Body of pancreas (tissue), 4 donors: ENCODE measurements around the gene LDB2. TPM values are rescaled to one million over a fixed set of nuclear protein-coding genes. Genes with fewer than 3 reads are reported as not detected.

Experiments
- ATAC-seq: fragments of 150-250 bp; one replicate; pipeline ENCODE4 v1.9.1; 2016
- DNase-seq, 4 donors: peaks; one replicate each; pipeline ENCODE4 v3.0.0-alpha.2; 2019
- H3K27ac ChIP-seq, 4 donors: fragments of 200-600 bp; sonication (generic); 1 replicate in 3 of 4; 2 replicates in 1 of 4; pipeline versions ENCODE4 v1.5.1 to v1.6.1; 2016 to 2019; ENCODE audit warnings: mild to moderate bottlenecking in 1 of 4, mixed read lengths in 1 of 4, moderate library complexity in 1 of 4
- H3K27me3 ChIP-seq, 2 donors: fragments of 200-600 bp; sonication (generic); one replicate each; pipeline ENCODE4 v1.6.0; 2016; ENCODE audit warnings: mild to moderate bottlenecking in 1 of 2
- H3K36me3 ChIP-seq, 2 donors: fragments of 200-600 bp; sonication (generic); replicated peaks in 1 of 2; 2 replicates each; pipeline ENCODE4 v1.5.1; 2016; ENCODE audit warnings: low read depth in 2 of 2; ENCODE audit not compliant: insufficient read depth in 1 of 2
- H3K4me1 ChIP-seq: fragments of 200-600 bp; sonication (generic); one replicate; pipeline ENCODE4 v1.6.0; 2016
- H3K4me3 ChIP-seq, 2 donors: fragments of 200-600 bp; sonication (generic); 1 replicate in 1 of 2; 2 replicates in 1 of 2; pipeline ENCODE4 v1.5.1; 2016 to 2019
- H3K9me3 ChIP-seq, 3 donors: fragments of 200-600 bp; sonication (generic); 1 replicate in 2 of 3; 2 replicates in 1 of 3; pipeline ENCODE4 v1.5.1; 2016
- POLR2A ChIP-seq, 3 donors: fragments of 450-650 bp; IDR thresholded peaks; one replicate each; pipeline ENCODE4 v1.6.1; 2016; ENCODE audit warnings: antibody characterized with exemption in 3 of 3, mild to moderate bottlenecking in 2 of 3
- WGBS, 2 donors: methylation state at CpG; one replicate each; pipeline ENCODE4 v1.1.5; 2017; 5-methylcytosine and 5-hydroxymethylcytosine counted together
- intact Hi-C: fragments of 100-400 bp; cut with DNase I; formaldehyde crosslinking; loops from one replicate; pipeline ENCODE4 v1.15.1; 2023
- total RNA-seq, 2 donors: library from RNA; depleted of rRNA; stranded (reverse); fragments of >200 nt; gene quantifications; one replicate each; pipeline ENCODE4 v1.1.0, GENCODE V29; 2016
- TF ChIP-seq, protein P1 (sequence below), 7 experiments: fragments of 450-650 bp in 4 of 7; fragments of 200-600 bp in 3 of 7; sonication (generic) in 3 of 7; IDR thresholded peaks; one replicate each; pipeline ENCODE4 v1.5.1; 2016 to 2019; ENCODE audit warnings: antibody characterized with exemption in 7 of 7

LDB2 gene
- total RNA-seq, 2 donors from 2014 or later, result 14.8 to 16.5 TPM

DNA sequence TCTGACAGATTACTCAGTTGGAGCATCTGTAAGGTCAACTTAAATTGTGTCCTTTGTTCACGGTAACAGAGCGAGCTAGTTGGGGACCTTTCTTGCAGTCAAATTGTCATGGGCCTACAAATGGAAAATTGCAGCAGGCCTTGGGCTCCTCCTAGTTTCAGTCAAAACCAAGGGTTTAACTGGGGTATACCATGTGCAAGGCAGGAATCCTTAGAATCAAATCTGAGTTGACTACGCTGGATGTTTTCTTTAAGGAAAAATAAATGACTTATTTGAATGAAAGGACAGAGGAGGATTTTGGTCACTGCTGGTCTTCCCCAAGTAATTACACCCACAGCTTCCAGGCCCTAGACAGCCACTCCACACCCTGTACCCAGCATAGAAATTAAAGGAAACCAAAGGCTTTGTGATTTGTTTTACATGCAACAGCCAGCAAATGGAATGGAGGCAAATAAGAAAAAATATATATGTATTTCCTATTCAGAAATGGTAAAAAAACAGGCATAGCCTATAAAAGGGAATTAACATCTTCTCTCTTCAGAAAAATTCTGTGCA lies 307.1 kb downstream of the LDB2 start:
- WGBS, 2 donors, result 90 to 96% methylated on average over 3 of the region's 3 CpGs
- Histone ChIP-seq H3K4me3 (no peak overlapping the region), H3K27ac (no peak overlapping the region), H3K4me1 (no peaks in the 10 kb centered on the region), H3K9me3 (no peaks in the 10 kb centered on the region), H3K36me3 (no peaks in the 10 kb centered on the region), H3K27me3 (no peaks in the 10 kb centered on the region)
- intact Hi-C loops, result no loop called here
- DNase-seq (no peak), ATAC-seq (no peak)
- TF ChIP-seq, protein P1, sequence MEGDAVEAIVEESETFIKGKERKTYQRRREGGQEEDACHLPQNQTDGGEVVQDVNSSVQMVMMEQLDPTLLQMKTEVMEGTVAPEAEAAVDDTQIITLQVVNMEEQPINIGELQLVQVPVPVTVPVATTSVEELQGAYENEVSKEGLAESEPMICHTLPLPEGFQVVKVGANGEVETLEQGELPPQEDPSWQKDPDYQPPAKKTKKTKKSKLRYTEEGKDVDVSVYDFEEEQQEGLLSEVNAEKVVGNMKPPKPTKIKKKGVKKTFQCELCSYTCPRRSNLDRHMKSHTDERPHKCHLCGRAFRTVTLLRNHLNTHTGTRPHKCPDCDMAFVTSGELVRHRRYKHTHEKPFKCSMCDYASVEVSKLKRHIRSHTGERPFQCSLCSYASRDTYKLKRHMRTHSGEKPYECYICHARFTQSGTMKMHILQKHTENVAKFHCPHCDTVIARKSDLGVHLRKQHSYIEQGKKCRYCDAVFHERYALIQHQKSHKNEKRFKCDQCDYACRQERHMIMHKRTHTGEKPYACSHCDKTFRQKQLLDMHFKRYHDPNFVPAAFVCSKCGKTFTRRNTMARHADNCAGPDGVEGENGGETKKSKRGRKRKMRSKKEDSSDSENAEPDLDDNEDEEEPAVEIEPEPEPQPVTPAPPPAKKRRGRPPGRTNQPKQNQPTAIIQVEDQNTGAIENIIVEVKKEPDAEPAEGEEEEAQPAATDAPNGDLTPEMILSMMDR (IDR thresholded peaks at IDR 0.05), result no peak
- no peak for TF ChIP-seq POLR2A (IDR thresholded peaks at IDR 0.05)

DNA sequence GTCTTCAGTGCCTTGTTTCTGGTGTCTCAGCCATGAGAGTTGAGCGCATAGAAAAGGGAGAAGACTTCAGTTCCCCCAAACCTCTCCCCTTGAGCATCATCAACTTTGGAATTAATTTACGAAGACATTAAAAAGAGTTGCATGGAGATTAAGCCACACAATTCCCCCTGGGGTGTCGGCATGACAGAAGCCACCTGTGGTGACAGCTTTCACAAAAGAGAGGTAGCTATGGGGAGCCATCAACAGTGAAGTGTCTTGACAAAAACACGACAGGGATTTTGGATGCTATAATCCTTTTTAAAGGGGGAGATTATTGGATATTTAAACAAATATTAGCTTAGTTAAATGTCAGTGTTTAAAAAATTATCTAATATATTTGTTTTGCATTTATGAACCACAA lies 307.6 kb downstream of the LDB2 start:
- H3K27ac ChIP-seq, result no peak overlapping the region
- no peaks in the 10 kb centered on the region for H3K4me1 ChIP-seq
- no peaks in the 10 kb centered on the region for H3K36me3 ChIP-seq
- H3K4me3 ChIP-seq, result no peak overlapping the region
- H3K27me3 ChIP-seq, result no peaks in the 10 kb centered on the region
- intact Hi-C loops, result no loop called here
- no peak for DNase-seq
- TF ChIP-seq POLR2A (IDR thresholded peaks at IDR 0.05), result no peak
- TF ChIP-seq, protein P1 (IDR thresholded peaks at IDR 0.05), result no peak
- 50 to 60% methylated on average over 4 of the region's 4 CpGs for WGBS, 2 donors
- H3K9me3 ChIP-seq, result no peaks in the 10 kb centered on the region
- ATAC-seq, result no peak

DNA sequence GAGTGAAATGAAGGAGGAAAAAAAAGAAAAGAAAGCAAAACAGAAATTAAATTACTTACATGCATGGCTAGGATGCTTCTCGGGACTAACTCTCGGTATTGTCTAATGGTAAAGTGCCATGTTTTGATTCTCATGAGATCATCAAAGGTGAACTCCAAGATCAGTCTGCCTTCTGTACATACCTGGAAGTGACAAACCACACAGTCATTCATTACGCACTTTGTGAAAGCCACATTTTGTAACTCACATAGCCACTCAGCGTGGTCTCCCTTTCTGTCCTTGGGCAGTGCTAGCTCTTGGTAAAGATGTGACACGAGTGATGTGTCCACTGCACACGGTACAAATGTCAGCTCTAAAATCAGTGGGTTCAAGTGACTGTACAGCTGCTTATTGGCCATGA lies 309.8 kb downstream of the LDB2 start:
- Histone ChIP-seq H3K36me3 (no peaks in the 10 kb centered on the region), H3K27ac (no peak overlapping the region), H3K27me3 (no peaks in the 10 kb centered on the region), H3K4me3 (no peak overlapping the region), H3K4me1 (no peaks in the 10 kb centered on the region), H3K9me3 (no peaks in the 10 kb centered on the region)
- intact Hi-C loops, result no loop called here
- no peak for DNase-seq
- no peak for ATAC-seq
- 82 to 94% methylated on average over 6 of the region's 6 CpGs for WGBS, 2 donors
- TF ChIP-seq, protein P1 (IDR thresholded peaks at IDR 0.05), result no peak
- TF ChIP-seq POLR2A (IDR thresholded peaks at IDR 0.05), result no peak

DNA sequence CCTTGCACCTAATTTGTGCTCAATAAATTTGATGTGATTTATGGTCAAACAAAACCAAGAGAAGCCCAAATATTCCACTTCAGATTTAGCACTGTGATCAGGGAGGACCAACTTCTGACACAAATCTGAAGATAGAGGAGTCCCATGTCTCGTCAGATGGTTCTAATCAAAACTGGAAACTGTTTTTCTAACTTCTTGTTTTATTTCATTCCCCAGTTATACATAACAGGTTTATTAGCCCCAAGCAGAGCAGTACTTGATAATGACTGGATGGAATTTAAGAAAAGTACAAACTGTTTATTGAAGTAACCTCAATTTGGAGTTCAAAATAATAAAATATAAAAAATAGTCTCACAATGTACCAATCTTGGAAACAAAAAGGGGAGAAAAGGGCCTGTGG lies 310.3 kb downstream of the LDB2 start:
- WGBS, 2 donors, result 86 to 100% methylated on average over 1 of the region's 1 CpG
- Histone ChIP-seq H3K4me1 (no peaks in the 10 kb centered on the region), H3K27me3 (no peaks in the 10 kb centered on the region), H3K9me3 (no peaks in the 10 kb centered on the region), H3K27ac (no peak overlapping the region), H3K4me3 (no peak overlapping the region), H3K36me3 (no peaks in the 10 kb centered on the region)
- DNase-seq (no peak), ATAC-seq (no peak)
- TF ChIP-seq, protein P1 (IDR thresholded peaks at IDR 0.05), result no peak
- no peak for TF ChIP-seq POLR2A (IDR thresholded peaks at IDR 0.05)
- intact Hi-C loops, result no loop called here

DNA sequence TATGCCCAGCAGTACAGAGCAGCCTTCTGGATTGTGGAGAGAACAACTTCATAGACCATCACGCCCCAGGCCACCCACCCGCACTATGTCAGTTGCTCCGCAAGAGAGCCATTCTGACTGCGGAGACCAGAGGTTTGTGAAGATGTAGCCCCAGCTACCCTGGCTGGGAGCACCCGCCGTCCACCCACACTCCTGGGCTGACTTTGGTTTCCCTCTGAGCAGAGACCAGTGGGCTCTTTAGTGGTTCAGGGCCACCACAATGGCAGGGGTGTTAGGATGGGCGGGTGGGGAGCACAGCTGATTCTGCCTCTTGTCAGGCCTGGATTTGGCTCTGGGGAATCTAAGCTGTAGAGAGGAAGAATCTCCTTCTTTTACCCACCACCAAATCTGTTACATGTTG lies 313.4 kb downstream of the LDB2 start:
- Histone ChIP-seq H3K27ac (no peak overlapping the region), H3K9me3 (no peaks in the 10 kb centered on the region), H3K4me3 (no peak overlapping the region), H3K27me3 (no peaks in the 10 kb centered on the region), H3K4me1 (no peaks in the 10 kb centered on the region), H3K36me3 (no peaks in the 10 kb centered on the region)
- DNase-seq (no peak), ATAC-seq (no peak)
- intact Hi-C loops, result no loop called here
- no peak for TF ChIP-seq POLR2A (IDR thresholded peaks at IDR 0.05)
- TF ChIP-seq, protein P1 (IDR thresholded peaks at IDR 0.05), result no peak
- WGBS, 2 donors, result 95 to 96% methylated on average over 7 of the region's 7 CpGs
